T-helper 17 cell (primary cell): ENCODE measurements around the gene HNRNPU. TPM values are rescaled to one million over a fixed set of nuclear protein-coding genes. Genes with fewer than 3 reads are reported as not detected.

Experiments
- ATAC-seq: fragments of 150-1000 bp; cut with Tn5 transposase; 2 replicates; pipeline ENCODE4 v1.10.0; 2021; ENCODE audit warnings: mild to moderate bottlenecking, moderate library complexity
- DNase-seq, 3 donors: peaks; one replicate each; pipeline versions ENCODE4 v3.0.0 to v3.0.0-alpha.2; 2020 to 2021
- H3K9me3 ChIP-seq: one replicate; pipeline ENCODE4 v1.7.0; 2013; ENCODE audit warnings: low read length, mild to moderate bottlenecking; ENCODE audit not compliant: control insufficient read depth, poor library complexity, severe bottlenecking
- H3K27ac Mint-ChIP-seq: one replicate; pipeline ENCODE4 v1.8.0; 2022; ENCODE audit warnings: mild to moderate bottlenecking, moderate library complexity, mixed read lengths
- H3K27me3 Mint-ChIP-seq: one replicate; pipeline ENCODE4 v1.8.0; 2022; ENCODE audit warnings: mixed read lengths
- H3K36me3 Mint-ChIP-seq: one replicate; pipeline ENCODE4 v1.8.0; 2022; ENCODE audit warnings: low read depth, mixed read lengths
- H3K4me1 Mint-ChIP-seq: one replicate; pipeline ENCODE4 v1.8.0; 2022; ENCODE audit warnings: mild to moderate bottlenecking, mixed read lengths
- H3K4me3 Mint-ChIP-seq: one replicate; pipeline ENCODE4 v1.8.0; 2022; ENCODE audit warnings: mild to moderate bottlenecking, moderate library complexity, mixed read lengths
- total RNA-seq, 4 donors: library from RNA in 2 of 4; stranded (reverse) in 2 of 4; gene quantifications; one replicate each; pipeline ENCODE4 v1.2.3 and lab custom pipeline; 2022 to 2026

HNRNPU gene
- total RNA-seq, 2 donors from 2014 or later, result 440 to 563 TPM

- ATAC-seq (peak; percentile 19), DNase-seq (no peak)
- Mint-ChIP-seq H3K4me1 (peaks cover 3% of the 10 kb centered on the region), H3K27me3 (no peaks in the 10 kb centered on the region), H3K27ac (no peak overlapping the region), H3K4me3 (no peak overlapping the region), H3K36me3 (no peaks in the 10 kb centered on the region)
- no peaks in the 10 kb centered on the region for H3K9me3 ChIP-seq
Measured at GRCh38 chr1:244800821-244801220, 63.5 kb downstream of the HNRNPU start.

Other genes starting within 250 kb of the HNRNPU start
- 10 to 100 TPM; 13.4 to 19.6 TPM for gene DESI2, start 211.4 kb downstream of the HNRNPU start, total RNA-seq
- gene COX20, start 28.9 kb downstream of the HNRNPU start, total RNA-seq, result 10 to 100 TPM; 24.4 to 24.8 TPM